Left renal pelvis (tissue), 4 donors: ENCODE measurements around the gene RASGEF1C. TPM values are rescaled to one million over a fixed set of nuclear protein-coding genes. Genes with fewer than 3 reads are reported as not detected.

Experiments used
- DNase-seq, 4 donors: peaks; one replicate each; pipeline ENCODE4 v3.0.0-alpha.2; 2013; ENCODE audit warnings: low read depth in 4 of 4, low spot score in 3 of 4
- polyA plus RNA-seq, 4 donors: library from polyadenylated mRNA; unstranded; fragments of 120-200 nt; gene quantifications; one replicate each; pipeline ENCODE4 v1.2.1, GENCODE V29; 2013; ENCODE audit not compliant: insufficient read length in 4 of 4

Gene RASGEF1C
- polyA plus RNA-seq, 4 donors = 0.56 to 1.3 (median 0.64) TPM

GRCh38 chr5:180138214-180138975, 70.6 kb downstream of the RASGEF1C start:
- no peak for DNase-seq

DNA sequence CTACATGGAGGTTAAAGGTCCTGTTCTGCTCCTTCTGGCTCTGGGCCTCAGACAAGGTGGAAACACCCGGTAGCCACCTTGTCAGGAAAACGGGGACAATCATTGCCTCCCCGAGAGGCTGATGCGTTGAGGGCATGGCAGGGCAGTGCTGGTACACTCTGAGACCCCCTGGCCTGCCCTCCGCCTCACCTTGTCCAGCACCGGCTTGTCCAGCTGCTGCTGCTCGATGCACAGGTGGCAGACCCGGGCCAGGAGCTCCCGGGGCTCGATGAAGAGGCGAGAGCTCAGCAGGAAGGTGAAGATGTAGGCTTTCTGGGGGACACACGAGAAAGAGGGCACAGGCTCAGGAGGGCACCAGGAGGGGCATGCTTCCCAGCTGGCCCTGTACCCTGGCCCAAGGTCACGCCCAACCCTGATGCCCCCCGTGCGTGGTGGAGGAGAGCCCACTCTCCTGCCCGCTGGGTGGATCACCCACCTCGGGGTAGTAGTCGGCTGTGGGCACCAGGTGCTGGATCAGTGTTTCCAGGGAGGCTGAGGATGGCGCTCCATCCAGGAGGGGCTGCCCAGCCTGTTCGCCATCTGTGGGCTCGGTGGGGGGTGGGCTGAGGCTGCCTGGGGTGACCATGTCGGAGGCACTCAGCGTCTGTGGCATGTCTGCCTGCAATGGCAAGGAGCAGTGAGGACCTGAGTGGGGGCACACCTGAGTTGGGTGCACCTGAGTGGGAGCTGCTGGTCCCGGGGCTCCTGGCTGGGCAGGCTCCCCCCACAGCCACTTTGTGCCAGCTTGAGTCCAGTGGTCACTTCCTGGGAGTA, 71.4 kb downstream of the RASGEF1C start:
- no peak for DNase-seq

DNA sequence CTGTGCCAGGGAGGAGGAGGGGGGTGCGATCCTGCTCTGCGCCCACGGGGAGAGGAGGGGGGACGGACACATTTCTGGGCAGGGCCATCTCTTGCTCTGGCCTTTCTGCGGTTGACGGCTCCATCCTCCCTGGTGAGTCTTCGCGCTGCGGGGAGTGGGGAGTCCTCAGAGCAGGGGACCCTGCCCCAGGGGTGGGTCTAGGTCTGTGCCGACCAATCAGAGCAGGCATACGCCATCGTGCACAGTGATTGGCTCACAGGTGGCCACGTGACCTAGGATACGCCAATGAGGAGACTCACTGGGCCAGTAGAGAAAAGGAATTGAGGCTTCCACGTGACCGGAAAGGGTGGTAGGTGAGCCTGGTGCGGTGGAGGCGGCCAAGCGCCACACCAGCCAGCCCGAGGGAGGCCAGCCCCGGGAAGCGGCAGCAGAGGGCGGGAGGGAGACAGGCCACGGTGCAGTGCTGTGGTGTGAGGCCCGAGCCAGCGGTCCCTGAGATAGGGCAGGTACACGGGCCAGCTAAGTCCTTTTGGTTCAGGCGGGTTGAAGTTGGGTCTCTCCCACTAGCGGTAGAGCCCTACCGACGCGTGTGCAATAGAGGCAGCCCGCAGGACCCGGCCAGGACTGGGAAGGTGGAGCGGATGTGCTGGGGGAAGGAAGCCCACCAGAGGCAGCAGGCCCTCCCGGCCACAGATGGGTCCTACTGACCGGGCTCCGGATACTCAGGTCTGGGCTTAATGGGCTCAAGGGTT, 72.2 kb downstream of the RASGEF1C start:
- DNase-seq = no peak

GRCh38 chr5:180135967-180136629, 72.9 kb downstream of the RASGEF1C start:
- no peak for DNase-seq

- no peak for DNase-seq
Observed at GRCh38 chr5:180135128-180135955, 73.7 kb downstream of the RASGEF1C start.

- DNase-seq = no peak
Observed at GRCh38 chr5:180133971-180134508, 75.0 kb downstream of the RASGEF1C start.

- DNase-seq = no peak
Observed at GRCh38 chr5:180133551-180133950, 75.5 kb downstream of the RASGEF1C start.

GRCh38 chr5:180133060-180133459, 76.0 kb downstream of the RASGEF1C start:
- no peak for DNase-seq

- DNase-seq = no peak
Observed at GRCh38 chr5:180130876-180131740, 77.9 kb downstream of the RASGEF1C start.

GRCh38 chr5:180130291-180130869, 78.6 kb downstream of the RASGEF1C start:
- DNase-seq = no peak

DNA sequence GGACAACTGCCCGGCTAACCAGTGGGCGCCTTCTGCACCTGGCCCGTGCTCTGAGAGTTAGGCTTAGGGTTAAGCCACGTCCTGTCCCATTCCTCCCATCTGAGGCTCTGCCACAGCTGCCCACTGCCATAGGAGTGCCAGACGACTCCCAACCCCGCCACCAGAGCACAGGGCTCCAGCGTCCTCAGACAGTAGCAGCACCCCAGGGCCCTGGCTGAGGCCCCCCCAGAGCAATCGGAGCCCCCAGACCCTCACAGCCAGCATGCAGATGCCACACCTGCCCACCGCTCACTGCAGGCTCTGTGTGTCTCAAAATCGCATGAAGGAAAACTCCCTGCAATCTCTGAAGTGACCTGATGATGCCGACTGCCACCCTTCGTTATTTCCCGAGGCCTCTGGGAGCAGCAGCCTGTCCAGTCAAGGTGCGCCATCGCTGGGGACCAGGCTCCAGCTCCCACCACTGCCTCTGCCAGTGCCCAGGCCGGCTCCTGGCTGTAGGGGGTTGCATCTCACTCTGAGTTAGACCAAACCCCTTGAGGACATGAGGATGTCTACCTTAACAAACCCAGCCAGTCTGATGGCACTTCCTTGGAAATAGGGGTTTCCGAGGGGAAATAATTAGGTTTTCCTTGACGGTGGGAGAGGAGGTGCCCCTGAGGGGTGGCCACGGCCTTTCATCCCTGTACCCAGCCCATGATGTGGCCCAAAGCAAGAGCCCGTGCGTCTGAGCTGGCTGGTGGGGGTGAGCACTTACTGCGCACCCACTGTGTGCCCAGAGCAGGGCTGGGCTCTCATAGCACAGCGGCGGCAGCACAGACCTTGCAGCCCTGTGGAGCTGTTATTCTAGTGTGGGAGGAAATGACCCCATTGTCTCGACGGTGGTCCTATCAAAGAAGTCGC, 79.5 kb downstream of the RASGEF1C start:
- no peak for DNase-seq

DNA sequence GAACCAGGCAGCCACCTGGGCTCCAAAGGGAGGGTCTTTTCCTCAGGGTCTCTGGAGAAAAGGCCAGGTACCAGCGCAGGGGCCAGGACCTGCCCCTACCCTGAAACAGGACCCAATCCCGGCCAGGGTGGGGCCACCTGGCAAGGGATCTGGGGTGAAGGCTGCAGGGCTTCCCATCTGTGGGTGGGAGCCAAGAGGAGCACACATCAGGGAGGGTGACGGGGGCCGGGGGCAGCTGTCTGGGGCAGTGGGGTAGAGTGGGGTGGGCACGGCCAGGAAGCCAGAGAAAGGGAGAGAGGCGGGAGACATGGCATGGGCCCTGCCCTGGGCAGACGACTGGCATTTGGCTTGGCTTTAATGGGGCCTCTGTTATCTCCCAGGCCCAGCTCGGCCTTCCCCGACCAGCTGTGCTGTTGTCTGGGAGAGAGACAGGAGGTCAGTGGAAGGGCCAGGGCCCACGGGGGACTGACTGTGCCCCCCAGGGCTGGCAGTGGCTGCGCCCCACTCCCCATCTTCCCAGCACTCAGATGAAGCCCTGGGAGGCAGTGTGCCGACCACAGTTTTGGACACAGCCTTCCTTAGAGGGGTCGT, 80.2 kb downstream of the RASGEF1C start:
- DNase-seq = no peak

DNA sequence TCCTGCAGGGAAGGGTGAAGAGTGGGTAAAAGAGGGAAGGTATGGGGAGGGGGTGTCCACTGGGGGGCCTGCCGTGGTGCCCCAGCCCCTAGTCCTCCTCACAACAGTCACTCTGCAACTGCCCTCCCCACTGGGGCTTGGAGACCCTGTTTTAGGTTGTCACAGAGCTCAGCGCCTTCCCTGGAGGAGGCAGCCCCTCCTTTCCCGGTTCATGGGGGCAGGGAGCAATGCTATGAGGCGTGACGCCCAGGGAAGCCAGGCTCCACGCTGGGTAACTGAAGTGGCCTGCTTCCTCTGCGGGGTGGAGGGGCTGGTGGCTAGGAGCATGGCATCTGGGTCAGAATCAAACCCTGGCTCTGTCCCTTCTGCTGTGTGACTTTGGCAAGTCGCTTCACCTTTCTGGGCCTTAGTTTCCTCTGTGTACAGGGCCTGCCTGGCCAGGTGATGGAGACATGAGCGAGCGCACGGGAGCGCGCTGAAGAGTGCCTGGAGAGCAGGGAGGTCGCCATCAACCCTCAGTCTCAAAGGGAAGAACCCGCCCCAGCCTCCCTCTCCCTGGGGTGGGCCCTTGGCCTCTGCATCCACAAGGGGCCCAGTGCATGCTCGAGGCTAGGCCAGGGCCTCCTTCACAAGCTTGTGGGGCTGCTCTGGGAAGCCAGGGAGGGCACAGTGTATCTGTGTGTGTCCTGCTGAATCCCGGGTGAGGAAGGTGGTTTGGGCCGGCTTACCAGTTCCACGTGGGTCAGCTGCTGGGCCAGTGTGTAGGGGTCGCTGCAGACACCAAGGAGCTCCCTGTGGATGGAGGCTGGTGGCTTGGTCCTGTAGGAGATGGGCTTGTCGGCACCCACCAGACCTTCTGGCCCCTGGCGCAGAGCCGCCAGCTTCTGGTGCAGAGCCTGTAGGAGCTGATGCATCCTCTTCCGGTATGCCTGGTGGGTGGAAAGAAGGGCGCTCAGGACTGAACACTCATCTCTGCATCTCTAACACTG, 81.0 kb downstream of the RASGEF1C start:
- DNase-seq = peak in 1 of 4 donors; percentile 20

DNA sequence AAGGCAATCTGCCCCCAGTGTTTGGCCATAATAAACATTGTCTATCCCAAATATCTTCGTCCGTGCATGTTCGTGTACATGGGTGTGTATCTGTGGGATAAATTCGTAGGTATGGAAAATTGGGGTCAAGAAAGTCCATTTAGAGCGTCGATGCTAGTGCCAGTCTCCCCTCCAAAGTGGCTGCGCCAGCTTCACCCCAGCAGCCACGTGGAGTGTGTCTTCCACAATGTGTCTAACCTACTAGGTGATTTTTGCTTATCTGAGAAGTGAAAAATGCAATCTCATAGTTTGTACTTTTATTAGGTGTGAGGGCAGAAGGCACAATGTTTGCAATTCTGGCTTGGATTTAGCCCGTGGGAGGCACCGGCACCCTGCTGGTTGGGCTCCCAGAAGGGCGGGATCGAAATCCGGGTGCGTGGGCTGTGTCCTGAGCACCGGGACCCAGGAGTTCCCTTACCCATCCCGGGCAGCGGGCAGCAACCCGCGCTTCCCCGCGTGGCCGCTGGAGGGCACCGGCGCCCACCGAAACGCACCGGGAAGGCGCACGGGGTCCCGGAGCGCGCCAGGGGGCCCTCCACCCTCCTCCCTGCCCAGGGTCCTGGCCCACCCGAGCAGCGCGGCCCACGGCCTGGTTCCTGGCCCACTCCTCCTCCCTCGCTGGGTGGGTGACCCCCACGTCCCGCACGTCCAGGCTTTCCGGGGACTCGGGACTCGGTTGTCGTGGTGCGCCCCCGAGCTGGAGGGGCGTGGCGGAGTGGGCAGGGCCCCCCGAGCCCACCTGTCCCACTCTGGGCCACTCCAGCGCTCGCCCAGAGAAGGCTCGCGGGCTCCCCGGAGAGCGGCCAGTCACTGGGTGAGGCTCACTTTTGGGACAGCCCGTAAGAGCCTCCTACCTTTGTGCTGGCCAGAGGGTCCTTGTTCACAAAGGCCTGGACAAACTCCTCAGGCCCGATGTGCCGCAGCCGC, 82.0 kb downstream of the RASGEF1C start:
- DNase-seq = no peak
